Upper lobe of right lung (tissue), 1 donor: ENCODE results near the gene CDKN2AIP. TPM values are rescaled to one million over a fixed set of nuclear protein-coding genes. Genes with fewer than 3 reads are reported as not detected.
"Not testable (repeated sequence)": the region's sequence is repeated elsewhere in the genome, so short reads cannot be mapped to it uniquely, and the experiment has no call there.

Source experiments
- ATAC-seq: fragments of 200-7000 bp; cut with Tn5 transposase; one replicate; pipeline ENCODE4 v1.9.1; 2020; ENCODE audit warnings: mild to moderate bottlenecking, moderate library complexity
- DNase-seq: peaks from one replicate; pipeline ENCODE4 v3.0.0-alpha.2; 2020
- H3K27ac ChIP-seq: fragments of 200-600 bp; one replicate; pipeline ENCODE4 v1.8.0; 2022
- H3K27me3 ChIP-seq: fragments of 200-600 bp; one replicate; pipeline ENCODE4 v1.8.0; 2022; ENCODE audit warnings: mild to moderate bottlenecking
- H3K36me3 ChIP-seq: fragments of 200-600 bp; one replicate; pipeline ENCODE4 v1.8.0; 2022
- H3K4me1 ChIP-seq: fragments of 200-600 bp; one replicate; pipeline ENCODE4 v1.8.0; 2022
- H3K4me3 ChIP-seq: fragments of 200-600 bp; one replicate; pipeline ENCODE4 v1.8.0; 2022; ENCODE audit warnings: mild to moderate bottlenecking
- H3K9me3 ChIP-seq: fragments of 200-600 bp; one replicate; pipeline ENCODE4 v1.8.0; 2022
- CTCF ChIP-seq: fragments of 200-600 bp; IDR thresholded peaks from one replicate; pipeline ENCODE4 v1.8.0; 2022; ENCODE audit warnings: antibody characterized with exemption
- intact Hi-C: fragments of 100-400 bp; cut with DNase I; formaldehyde crosslinking; loops from one replicate; pipeline ENCODE4 v1.11.0; 2022
- total RNA-seq: library from RNA; stranded (reverse); fragmentation: NEBNext Ultra II Directional; extraction: Animal tissue kit (Norgen Biotek cat#: 25700); gene quantifications from one replicate; pipeline ENCODE4 v1.2.1, GENCODE V29; 2021
- donor health status: DM: no; HTN: yes; CAD: no; lungs with severe emphysema.

CDKN2AIP gene
- total RNA-seq, 1 donor from 2014 or later = 16.7 TPM

- intact Hi-C loops = no loop called here
- Histone ChIP-seq H3K27ac (peak overlapping the region; percentile 5), H3K4me3 (no peak overlapping the region), H3K4me1 (no peaks in the 10 kb centered on the region), H3K36me3 (no peaks in the 10 kb centered on the region), H3K9me3 (no peaks in the 10 kb centered on the region), H3K27me3 (no peaks in the 10 kb centered on the region)
- ATAC-seq (peak; percentile 97), DNase-seq (peak; percentile 88)
- peak; percentile 93 for TF ChIP-seq CTCF
These were observed 27.7 kb downstream of the CDKN2AIP start for GRCh38 chr4:183471946-183472708.

GRCh38 chr4:183478123-183478522 lies 33.7 kb downstream of the CDKN2AIP start:
- Histone ChIP-seq H3K36me3 (no peaks in the 10 kb centered on the region), H3K4me3 (no peak overlapping the region), H3K4me1 (no peaks in the 10 kb centered on the region), H3K9me3 (no peaks in the 10 kb centered on the region), H3K27me3 (no peaks in the 10 kb centered on the region), H3K27ac (no peak overlapping the region)
- ATAC-seq (no peak), DNase-seq (no peak)
- no peak for TF ChIP-seq CTCF
- intact Hi-C loops = no loop called here

- ATAC-seq = no peak
- H3K36me3 ChIP-seq = no peaks in the 10 kb centered on the region
- intact Hi-C loops = no loop called here
These were observed 34.5 kb downstream of the CDKN2AIP start for GRCh38 chr4:183478926-183479325.

GRCh38 chr4:183482515-183483095 lies 38.2 kb downstream of the CDKN2AIP start:
- H3K4me1 ChIP-seq, H3K9me3 ChIP-seq, H3K4me3 ChIP-seq, intact Hi-C loops, ATAC-seq, H3K27me3 ChIP-seq, H3K27ac ChIP-seq, H3K36me3 ChIP-seq, DNase-seq: not testable (repeated sequence)

More at GRCh38 chr4:183478926-183479325, 34.5 kb downstream of the CDKN2AIP start:
- Histone ChIP-seq H3K4me1 (no peaks in the 10 kb centered on the region), H3K27me3 (no peaks in the 10 kb centered on the region), H3K27ac (no peak overlapping the region), H3K4me3 (no peak overlapping the region), H3K9me3 (no peaks in the 10 kb centered on the region)
- no peak for DNase-seq
- no peak for TF ChIP-seq CTCF

- Histone ChIP-seq H3K4me1 (no peaks in the 10 kb centered on the region), H3K36me3 (no peaks in the 10 kb centered on the region), H3K9me3 (no peaks in the 10 kb centered on the region), H3K27ac (no peak overlapping the region), H3K4me3 (no peak overlapping the region), H3K27me3 (no peaks in the 10 kb centered on the region)
- DNase-seq (no peak), ATAC-seq (no peak)
- no peak for TF ChIP-seq CTCF
- intact Hi-C loops = no loop called here
These were observed 39.6 kb downstream of the CDKN2AIP start for GRCh38 chr4:183483997-183484396.

- H3K27me3 ChIP-seq = no peaks in the 10 kb centered on the region
- TF ChIP-seq CTCF = no peak
- no peaks in the 10 kb centered on the region for H3K9me3 ChIP-seq
- no peaks in the 10 kb centered on the region for H3K36me3 ChIP-seq
- no peaks in the 10 kb centered on the region for H3K4me1 ChIP-seq
- H3K4me3 ChIP-seq = no peak overlapping the region
- DNase-seq = no peak
- intact Hi-C loops = no loop called here
- ATAC-seq = no peak
- H3K27ac ChIP-seq = no peak overlapping the region
These were observed 41.1 kb downstream of the CDKN2AIP start for GRCh38 chr4:183485411-183486160.
